Caco-2 (cell line): ENCODE data around the gene FAM124A. TPM values are rescaled to one million over a fixed set of nuclear protein-coding genes. Genes with fewer than 3 reads are reported as not detected.

Experiments
- BruUV-seq: library from RNA; stranded (reverse); fragments of 400-500 nt; replicated peaks from 2 replicates; lab custom pipeline; 2021; lab: Mats Ljungman, UMichigan
- CTCF ChIA-PET: fragments of 300-600 bp; sonication (Branson Sonifier 250); formaldehyde crosslinking; loops from one replicate; lab custom pipeline; 2022; ENCODE audit warnings: antibody characterized with exemption; lab: Charles Lee
- POLR2A ChIA-PET: fragments of 300-600 bp; sonication (Branson Sonifier 250); formaldehyde crosslinking; loops from one replicate; lab custom pipeline; 2022; ENCODE audit warnings: antibody characterized with exemption; lab: Charles Lee
- DNase-seq, 2 experiments: peaks; one replicate each; pipeline versions ENCODE4 v3.0.0 to v3.0.0-alpha.2; 2020 to 2022
- H3K27me3 ChIP-seq: replicated peaks from 2 replicates; pipeline ENCODE4 v1.6.0; 2011; ENCODE audit warnings: low read length; ENCODE audit not compliant: control insufficient read depth, insufficient read depth
- H3K36me3 ChIP-seq: 2 replicates; pipeline ENCODE4 v1.5.1; 2011; ENCODE audit warnings: low read length; ENCODE audit not compliant: control insufficient read depth, insufficient read depth
- H3K4me1 ChIP-seq: fragments of 250-450 bp; sonication (Bioruptor Pico); 2 replicates; pipeline ENCODE4 v1.5.1; 2020; ENCODE audit warnings: mild to moderate bottlenecking
- H3K4me3 ChIP-seq: 2 replicates; pipeline ENCODE4 v1.5.1; 2011; ENCODE audit warnings: low read depth, mild to moderate bottlenecking, control low read depth, low read length
- H3K9me3 ChIP-seq: fragments of 250-450 bp; sonication (Bioruptor Pico); 2 replicates; pipeline ENCODE4 v1.5.1; 2020; ENCODE audit warnings: mild to moderate bottlenecking, moderate library complexity
- H3K27ac Mint-ChIP-seq: one replicate; pipeline ENCODE4 v1.8.0; 2022; ENCODE audit warnings: mixed read lengths; ENCODE audit not compliant: unreplicated experiment
- H3K27me3 Mint-ChIP-seq: one replicate; pipeline ENCODE4 v1.8.0; 2022; ENCODE audit warnings: mixed read lengths; ENCODE audit not compliant: insufficient read depth, unreplicated experiment
- H3K36me3 Mint-ChIP-seq: one replicate; pipeline ENCODE4 v1.8.0; 2022; ENCODE audit warnings: mild to moderate bottlenecking, mixed read lengths; ENCODE audit not compliant: insufficient read depth, unreplicated experiment
- H3K4me1 Mint-ChIP-seq: one replicate; pipeline ENCODE4 v1.8.0; 2022; ENCODE audit warnings: low read depth, mixed read lengths; ENCODE audit not compliant: unreplicated experiment
- H3K4me3 Mint-ChIP-seq: one replicate; pipeline ENCODE4 v1.8.0; 2022; ENCODE audit warnings: mild to moderate bottlenecking, moderate library complexity, mixed read lengths; ENCODE audit not compliant: unreplicated experiment
- H3K9me3 Mint-ChIP-seq: one replicate; pipeline ENCODE4 v1.8.0; 2022; ENCODE audit warnings: mixed read lengths; ENCODE audit not compliant: unreplicated experiment
- CTCF ChIP-seq, 2 experiments: fragments of 200-600 bp in 1 of 2; IDR thresholded peaks; 1 replicate in 1 of 2; 2 replicates in 1 of 2; pipeline versions ENCODE4 v1.5.1 to v1.8.0; 2011 to 2022; ENCODE audit warnings: antibody characterized with exemption in 1 of 2, control low read depth in 1 of 2, inconsistent platforms in 1 of 2, low read depth in 1 of 2, low read length in 1 of 2, mild to moderate bottlenecking in 1 of 2, moderate library complexity in 1 of 2; ENCODE audit not compliant: insufficient read depth in 1 of 2, severe bottlenecking in 1 of 2, unreplicated experiment in 1 of 2
- intact Hi-C: fragments of 100-400 bp; cut with micrococcal nuclease; formaldehyde crosslinking; loops from one replicate; pipeline ENCODE4 v1.10.0; 2022; ENCODE audit not compliant: unreplicated experiment
- total RNA-seq: library from RNA; stranded (reverse); gene quantifications from 2 replicates; pipeline ENCODE4 v1.2.3, GENCODE V29; 2022

The FAM124A gene
- total RNA-seq, 1 experiment from 2014 or later = 0.52 TPM

GRCh38 chr13:51332566-51333361 lies 110.6 kb downstream of the FAM124A start:
- Histone ChIP-seq H3K4me3 (no peak overlapping the region), H3K36me3 (no peaks in the 10 kb centered on the region), H3K4me1 (no peaks in the 10 kb centered on the region), H3K9me3 (no peaks in the 10 kb centered on the region), H3K27me3 (no peaks in the 10 kb centered on the region)
- DNase-seq = no peak
- Mint-ChIP-seq H3K4me3 (no peak overlapping the region), H3K27me3 (no peaks in the 10 kb centered on the region), H3K9me3 (no peaks in the 10 kb centered on the region), H3K27ac (no peak overlapping the region), H3K36me3 (no peaks in the 10 kb centered on the region), H3K4me1 (no peaks in the 10 kb centered on the region)
- ChIA-PET CTCF (no interaction called here), POLR2A (no interaction called here)
- intact Hi-C loops = no loop called here
- BruUV-seq = no TSS peak
- TF ChIP-seq CTCF (IDR thresholded peaks at IDR 0.05; ENCODE audit: insufficient read depth in 1 of 2, low read depth in 1 of 2, low read length in 1 of 2, severe bottlenecking in 1 of 2, unreplicated experiment in 1 of 2) = no peak

- no peaks in the 10 kb centered on the region for H3K9me3 Mint-ChIP-seq
- no peak overlapping the region for H3K4me3 Mint-ChIP-seq
- no peaks in the 10 kb centered on the region for H3K36me3 Mint-ChIP-seq
- DNase-seq = no peak
- Histone ChIP-seq H3K9me3 (no peaks in the 10 kb centered on the region), H3K4me3 (no peak overlapping the region), H3K27me3 (no peaks in the 10 kb centered on the region), H3K36me3 (no peaks in the 10 kb centered on the region), H3K4me1 (no peaks in the 10 kb centered on the region)
- no TSS peak for BruUV-seq
- ChIA-PET POLR2A (interaction anchor here (0.6 kb wide), 1 partner anchor 8 kb away, joined by 4 read pairs; no protein-coding TSS in a partner anchor), CTCF (no interaction called here)
- TF ChIP-seq CTCF (IDR thresholded peaks at IDR 0.05; ENCODE audit: insufficient read depth in 1 of 2, low read depth in 1 of 2, low read length in 1 of 2, severe bottlenecking in 1 of 2, unreplicated experiment in 1 of 2) = no peak
- intact Hi-C loops = no loop called here
- H3K27ac Mint-ChIP-seq = no peak overlapping the region
- H3K27me3 Mint-ChIP-seq = no peaks in the 10 kb centered on the region
- no peaks in the 10 kb centered on the region for H3K4me1 Mint-ChIP-seq
Measured at GRCh38 chr13:51333421-51333820, 111.2 kb downstream of the FAM124A start.

- BruUV-seq = no TSS peak
- no peaks in the 10 kb centered on the region for H3K4me1 Mint-ChIP-seq
Measured at GRCh38 chr13:51333826-51334225, 111.6 kb downstream of the FAM124A start.

More at GRCh38 chr13:51333826-51334225, 111.6 kb downstream of the FAM124A start:
- H3K4me1 ChIP-seq = no peaks in the 10 kb centered on the region
- ChIA-PET CTCF (no interaction called here), POLR2A (interaction anchor here (0.6 kb wide), 1 partner anchor 8 kb away, joined by 4 read pairs; no protein-coding TSS in a partner anchor)
- no peak for TF ChIP-seq CTCF (IDR thresholded peaks at IDR 0.05; ENCODE audit: insufficient read depth in 1 of 2, low read depth in 1 of 2, low read length in 1 of 2, severe bottlenecking in 1 of 2, unreplicated experiment in 1 of 2)
- Mint-ChIP-seq H3K27ac (no peak overlapping the region), H3K36me3 (no peaks in the 10 kb centered on the region), H3K27me3 (no peaks in the 10 kb centered on the region), H3K9me3 (no peaks in the 10 kb centered on the region), H3K4me3 (no peak overlapping the region)
- H3K4me3 ChIP-seq = no peak overlapping the region
- no peaks in the 10 kb centered on the region for H3K27me3 ChIP-seq
- no peak for DNase-seq
- intact Hi-C loops = no loop called here
- no peaks in the 10 kb centered on the region for H3K36me3 ChIP-seq
- H3K9me3 ChIP-seq = no peaks in the 10 kb centered on the region

Other genes with a start within 250 kb of the FAM124A start
- gene C13orf42, start 111.1 kb upstream of the FAM124A start, total RNA-seq = not detected in 2 replicates
- gene SERPINE3, start 117.3 kb downstream of the FAM124A start, total RNA-seq = not detected in 2 replicates
- gene INTS6, start 230.6 kb downstream of the FAM124A start, total RNA-seq = 42.6 and 46.7 TPM in 2 replicates